ENCODE measurements around the gene KRT7. TPM values are rescaled to one million over a fixed set of nuclear protein-coding genes. Genes with fewer than 3 reads are reported as not detected.
"Not testable (repeated sequence)": the region's sequence is repeated elsewhere in the genome, so short reads cannot be mapped to it uniquely, and the experiment has no call there.

The KRT7 gene
- total RNA-seq, 2 experiments from 2014 or later: not detected

GRCh38 chr12:52255926-52256583 lies 23.0 kb downstream of the KRT7 start:
- peaks cover 75% of the 10 kb centered on the region for H3K27me3 Mint-ChIP-seq
- no peak overlapping the region for H3K4me3 Mint-ChIP-seq
- H3K36me3 Mint-ChIP-seq (ENCODE audit: low read depth): no peaks in the 10 kb centered on the region
- no peaks in the 10 kb centered on the region for H3K36me3 ChIP-seq (ENCODE audit: insufficient read depth, low read length)
- no peak overlapping the region for H3K27ac Mint-ChIP-seq
- POLR2A ChIA-PET: no interaction called here
- no peaks in the 10 kb centered on the region for H3K9me3 Mint-ChIP-seq
- peaks cover 9% of the 10 kb centered on the region for H3K4me1 ChIP-seq (ENCODE audit: insufficient read depth, low read length)
- H3K4me1 Mint-ChIP-seq (ENCODE audit: low read depth): peaks cover 12% of the 10 kb centered on the region
- CTCF ChIA-PET: interaction anchor here (1.1 kb wide), 1 partner anchor 23 kb away, joined by 3 read pairs; no protein-coding TSS in a partner anchor
- DNase-seq (no peak), ATAC-seq (ENCODE audit: poor library complexity) (no peak)
- intact Hi-C loops (cut with DNase I, micrococcal nuclease): no loop called here
- H3K9me3 ChIP-seq (ENCODE audit: control insufficient read depth in 1 of 2, insufficient read depth in 1 of 2, low read length in 2 of 2): peaks cover 0 to 4% of the 10 kb centered on the region in 2 experiments
- H3K27ac ChIP-seq (ENCODE audit: low read depth in 1 of 2, low read length in 2 of 2): no peak overlapping the region
- H3K4me3 ChIP-seq (ENCODE audit: low read length): no peak overlapping the region
- no peak for TF ChIP-seq CTCF (IDR thresholded peaks at IDR 0.05)
- H3K27me3 ChIP-seq (ENCODE audit: control insufficient read depth in 1 of 2, insufficient read depth in 2 of 2, low read length in 2 of 2): peaks cover 18 to 43% of the 10 kb centered on the region in 2 experiments

- peaks cover 77% of the 10 kb centered on the region for H3K27me3 Mint-ChIP-seq
- TF ChIP-seq CTCF (IDR thresholded peaks at IDR 0.05): no peak
- H3K9me3 ChIP-seq (ENCODE audit: control insufficient read depth in 1 of 2, insufficient read depth in 1 of 2, low read length in 2 of 2): peaks cover 0 to 4% of the 10 kb centered on the region in 2 experiments
- no peak overlapping the region for H3K4me3 ChIP-seq (ENCODE audit: low read length)
- no peak for ATAC-seq (ENCODE audit: poor library complexity)
- H3K4me1 ChIP-seq (ENCODE audit: insufficient read depth, low read length): peaks cover 6% of the 10 kb centered on the region
- no peaks in the 10 kb centered on the region for H3K9me3 Mint-ChIP-seq
- no peak overlapping the region for H3K4me3 Mint-ChIP-seq
- ChIA-PET CTCF (interaction anchor here (1.1 kb wide), 1 partner anchor 23 kb away, joined by 3 read pairs; no protein-coding TSS in a partner anchor), POLR2A (no interaction called here)
- H3K27ac Mint-ChIP-seq: no peak overlapping the region
- intact Hi-C loops (cut with DNase I, micrococcal nuclease): no loop called here
- no peak overlapping the region for H3K27ac ChIP-seq (ENCODE audit: low read depth in 1 of 2, low read length in 2 of 2)
- no peaks in the 10 kb centered on the region for H3K36me3 Mint-ChIP-seq (ENCODE audit: low read depth)
- DNase-seq: no peak
- H3K27me3 ChIP-seq (ENCODE audit: control insufficient read depth in 1 of 2, insufficient read depth in 2 of 2, low read length in 2 of 2): peaks cover 23 to 48% of the 10 kb centered on the region in 2 experiments
- H3K4me1 Mint-ChIP-seq (ENCODE audit: low read depth): peaks cover 12% of the 10 kb centered on the region
- no peaks in the 10 kb centered on the region for H3K36me3 ChIP-seq (ENCODE audit: insufficient read depth, low read length)
Measured at GRCh38 chr12:52256584-52256935, 23.5 kb downstream of the KRT7 start.

- Histone ChIP-seq H3K27ac (ENCODE audit: low read depth in 1 of 2, low read length in 2 of 2) (no peak overlapping the region), H3K4me3 (ENCODE audit: low read length) (no peak overlapping the region), H3K36me3 (ENCODE audit: insufficient read depth, low read length) (no peaks in the 10 kb centered on the region), H3K27me3 (ENCODE audit: control insufficient read depth in 1 of 2, insufficient read depth in 2 of 2, low read length in 2 of 2) (peaks cover 26 to 49% of the 10 kb centered on the region in 2 experiments), H3K4me1 (ENCODE audit: insufficient read depth, low read length) (peaks cover 4% of the 10 kb centered on the region), H3K9me3 (ENCODE audit: control insufficient read depth in 1 of 2, insufficient read depth in 1 of 2, low read length in 2 of 2) (peaks cover 0 to 4% of the 10 kb centered on the region in 2 experiments)
- intact Hi-C loops (cut with DNase I, micrococcal nuclease): no loop called here
- CTCF ChIA-PET: interaction anchor here (1.1 kb wide), 1 partner anchor 22 kb away, joined by 3 read pairs; no protein-coding TSS in a partner anchor
- H3K9me3 Mint-ChIP-seq: no peaks in the 10 kb centered on the region
- no peak for ATAC-seq (ENCODE audit: poor library complexity)
- no peak for TF ChIP-seq CTCF (IDR thresholded peaks at IDR 0.05)
- H3K36me3 Mint-ChIP-seq (ENCODE audit: low read depth): no peaks in the 10 kb centered on the region
- H3K4me3 Mint-ChIP-seq: no peak overlapping the region
- no peak for DNase-seq
- H3K4me1 Mint-ChIP-seq (ENCODE audit: low read depth): peaks cover 12% of the 10 kb centered on the region
- peaks cover 83% of the 10 kb centered on the region for H3K27me3 Mint-ChIP-seq
- POLR2A ChIA-PET: no interaction called here
- no peak overlapping the region for H3K27ac Mint-ChIP-seq
Measured at GRCh38 chr12:52257074-52257551, 24.1 kb downstream of the KRT7 start.

- POLR2A ChIA-PET; H3K9me3 Mint-ChIP-seq; ATAC-seq (ENCODE audit: poor library complexity); H3K4me3 Mint-ChIP-seq; H3K27ac ChIP-seq (ENCODE audit: low read depth in 1 of 2, low read length in 2 of 2); CTCF ChIA-PET; H3K4me3 ChIP-seq (ENCODE audit: low read length); H3K4me1 ChIP-seq (ENCODE audit: insufficient read depth, low read length); DNase-seq; H3K36me3 ChIP-seq (ENCODE audit: insufficient read depth, low read length); intact Hi-C loops (cut with DNase I, micrococcal nuclease); H3K36me3 Mint-ChIP-seq (ENCODE audit: low read depth); H3K9me3 ChIP-seq (ENCODE audit: control insufficient read depth in 1 of 2, insufficient read depth in 1 of 2, low read length in 2 of 2); H3K27ac Mint-ChIP-seq: not testable (repeated sequence)
- H3K27me3 ChIP-seq (ENCODE audit: control insufficient read depth in 1 of 2, insufficient read depth in 2 of 2, low read length in 2 of 2): peaks cover 30 to 49% of the 10 kb centered on the region in 2 experiments
- Mint-ChIP-seq H3K27me3 (peaks cover 91% of the 10 kb centered on the region), H3K4me1 (ENCODE audit: low read depth) (peaks cover 12% of the 10 kb centered on the region)
Measured at GRCh38 chr12:52257922-52258321, 24.9 kb downstream of the KRT7 start.

Data from CD4-positive, alpha-beta T cell (primary cell).